SK-N-SH (cell line): Measurements from ENCODE around the gene ADAM33. TPM values are rescaled to one million over a fixed set of nuclear protein-coding genes. Genes with fewer than 3 reads are reported as not detected.

Source experiments
- CTCF ChIA-PET: fragments of 300-600, 350-600 bp; formaldehyde crosslinking; extraction: SDS; loops from one replicate; lab custom pipeline; 2021; lab: Yijun Ruan, JAX
- POLR2A ChIA-PET: fragments of 350-600 bp; sonication (Branson Sonifier 250); formaldehyde crosslinking; extraction: SDS; loops from one replicate; lab custom pipeline; 2020; ENCODE audit warnings: antibody characterized with exemption, inconsistent platforms; lab: Yijun Ruan, JAX
- DNase-seq: peaks from one replicate; pipeline ENCODE4 v3.0.0; 2012
- H2AFZ ChIP-seq: fragments of 200-600 bp; sonication (generic); 2 replicates; pipeline ENCODE4 v1.8.1; 2016; ENCODE audit warnings: antibody characterized with exemption, mild to moderate bottlenecking, low read depth
- H3F3A ChIP-seq: fragments of 200-600 bp; sonication (generic); replicated peaks from 2 replicates; pipeline ENCODE3; 2016; ENCODE audit warnings: antibody characterized with exemption, mild to moderate bottlenecking; ENCODE audit not compliant: insufficient read depth
- H3K27ac ChIP-seq, 2 experiments: fragments of 200-500 bp in 1 of 2; fragments of 200-600 bp in 1 of 2; sonication (Bioruptor generic) in 1 of 2; sonication (generic), shearing (Covaris generic) in 1 of 2; 2 replicates each; pipeline versions ENCODE4 v1.5.1 to v1.6.1; 2014 to 2016; ENCODE audit warnings: low read depth in 2 of 2, inconsistent platforms in 1 of 2, low read length in 1 of 2, mild to moderate bottlenecking in 1 of 2, mixed read lengths in 1 of 2
- H3K27me3 ChIP-seq: fragments of 200-600 bp; sonication (generic), shearing (Covaris generic); 2 replicates; pipeline ENCODE4 v1.6.1; 2016; ENCODE audit warnings: mixed run types; ENCODE audit not compliant: insufficient read depth
- H3K36me3 ChIP-seq, 2 experiments: fragments of 200-500 bp in 1 of 2; fragments of 200-600 bp in 1 of 2; sonication (Bioruptor generic) in 1 of 2; sonication (generic) in 1 of 2; replicated peaks in 1 of 2; 2 replicates each; pipeline versions ENCODE3 to v1.5.1; 2014 to 2016; ENCODE audit warnings: low read length in 1 of 2, mild to moderate bottlenecking in 1 of 2; ENCODE audit not compliant: insufficient read depth in 2 of 2, control insufficient read depth in 1 of 2
- H3K4me1 ChIP-seq, 2 experiments: fragments of 200-500 bp in 1 of 2; fragments of 200-600 bp in 1 of 2; sonication (Bioruptor generic) in 1 of 2; sonication (generic), shearing (Covaris generic) in 1 of 2; 2 replicates each; pipeline versions ENCODE4 v1.5.1 to v1.6.1; 2014 to 2016; ENCODE audit warnings: low read depth in 1 of 2, low read length in 1 of 2, mixed run types in 1 of 2; ENCODE audit not compliant: insufficient read depth in 2 of 2, control insufficient read depth in 1 of 2
- H3K4me2 ChIP-seq: fragments of 200-600 bp; sonication (generic), shearing (Covaris generic); 2 replicates; pipeline ENCODE4 v1.6.1; 2017; ENCODE audit warnings: mixed run types
- H3K4me3 ChIP-seq, 2 experiments: fragments of 200-500 bp in 1 of 2; fragments of 200-600 bp in 1 of 2; sonication (Bioruptor generic) in 1 of 2; sonication (generic), shearing (Covaris generic) in 1 of 2; 2 replicates each; pipeline versions ENCODE4 v1.5.1 to v1.8.1; 2014 to 2016; ENCODE audit warnings: low read depth in 2 of 2, inconsistent platforms in 1 of 2, low read length in 1 of 2, mild to moderate bottlenecking in 1 of 2, mixed read lengths in 1 of 2, moderate library complexity in 1 of 2
- H3K79me2 ChIP-seq: fragments of 200-600 bp; sonication (generic); 2 replicates; pipeline ENCODE4 v1.8.1; 2017; ENCODE audit warnings: mild to moderate bottlenecking; ENCODE audit not compliant: insufficient read depth
- H3K9ac ChIP-seq: fragments of 200-600 bp; sonication (generic); 2 replicates; pipeline ENCODE4 v1.6.1; 2017; ENCODE audit warnings: mixed run types
- H3K9me2 ChIP-seq: fragments of 200-600 bp; sonication (generic); 2 replicates; pipeline ENCODE4 v1.6.1; 2017; ENCODE audit warnings: mixed run types
- H3K9me3 ChIP-seq: fragments of 200-600 bp; sonication (generic); 2 replicates; pipeline ENCODE4 v1.6.1; 2017; ENCODE audit warnings: mixed run types, mild to moderate bottlenecking, moderate library complexity
- H4K20me1 ChIP-seq: fragments of 200-600 bp; sonication (generic); 2 replicates; pipeline ENCODE4 v1.6.1; 2017; ENCODE audit warnings: mild to moderate bottlenecking, mixed run types; ENCODE audit not compliant: insufficient read depth
- EZH2phosphoT487 ChIP-seq: fragments of 200-600 bp; sonication (generic); IDR thresholded peaks from 2 replicates; pipeline ENCODE4 v1.6.1; 2017; ENCODE audit warnings: low read depth, mixed run types, mild to moderate bottlenecking, antibody characterized with exemption, moderate library complexity, borderline replicate concordance
- FOSL2 ChIP-seq: IDR thresholded peaks from 2 replicates; pipeline ENCODE4 v1.4.0; 2012; ENCODE audit warnings: low read depth, mild to moderate bottlenecking, moderate library complexity, borderline replicate concordance
- FOXJ3 ChIP-seq: sonication (generic); formaldehyde crosslinking; IDR thresholded peaks from 2 replicates; pipeline ENCODE4 v1.5.1; 2020; ENCODE audit warnings: mild to moderate bottlenecking, missing genetic modification reagents
- FOXM1 ChIP-seq: IDR thresholded peaks from 2 replicates; pipeline ENCODE4 v1.4.0; 2012; ENCODE audit warnings: low read depth, mild to moderate bottlenecking
- GABPA ChIP-seq: IDR thresholded peaks from 2 replicates; pipeline ENCODE4 v1.4.0; 2012; ENCODE audit warnings: low read depth, mild to moderate bottlenecking
- GATA2 ChIP-seq: sonication (generic); formaldehyde crosslinking; IDR thresholded peaks from 2 replicates; pipeline ENCODE4 v1.5.0; 2020; ENCODE audit warnings: mild to moderate bottlenecking, missing genetic modification reagents
- JUND ChIP-seq: IDR thresholded peaks from 2 replicates; pipeline ENCODE4 v1.4.0; 2012
- MXI1 ChIP-seq: IDR thresholded peaks from 2 replicates; pipeline ENCODE4 v1.6.1; 2012; ENCODE audit warnings: mild to moderate bottlenecking, low read depth, low read length, improper control_type of control experiment
- NRF1 ChIP-seq: IDR thresholded peaks from 2 replicates; pipeline ENCODE4 v1.6.1; 2012; ENCODE audit warnings: low read depth, mild to moderate bottlenecking, low read length
- RCOR1 ChIP-seq: fragments of 150-350 bp; IDR thresholded peaks from 2 replicates; pipeline ENCODE4 v1.6.1; 2017; ENCODE audit warnings: antibody characterized with exemption, low read length
- RFX5 ChIP-seq: IDR thresholded peaks from 2 replicates; pipeline ENCODE4 v1.6.1; 2012; ENCODE audit warnings: mild to moderate bottlenecking, improper control_type of control experiment, low read length
- RXRA ChIP-seq: IDR thresholded peaks from 2 replicates; pipeline ENCODE4 v1.4.0; 2012; ENCODE audit warnings: low read depth, mild to moderate bottlenecking, borderline replicate concordance
- SIN3A ChIP-seq: IDR thresholded peaks from 2 replicates; pipeline ENCODE4 v1.6.1; 2012; ENCODE audit warnings: low read depth, mild to moderate bottlenecking, low read length, moderate library complexity, borderline replicate concordance
- SMC3 ChIP-seq: IDR thresholded peaks from 2 replicates; pipeline ENCODE4 v1.6.1; 2012; ENCODE audit warnings: low read depth, low read length, improper control_type of control experiment
- YY1 ChIP-seq: IDR thresholded peaks from 2 replicates; pipeline ENCODE4 v1.4.0; 2012; ENCODE audit warnings: low read depth, mild to moderate bottlenecking
- WGBS: methylation state at CpG from one replicate; pipeline ENCODE4 v1.1.6; 2017; ENCODE audit warnings: low lambda C conversion rate; 5-methylcytosine and 5-hydroxymethylcytosine counted together
- polyA plus RNA-seq, 3 experiments: library from polyadenylated mRNA; depleted of rRNA; stranded (reverse); fragments of >200 nt; gene quantifications; 2 replicates each; pipeline ENCODE4 v1.2.3, GENCODE V29; 2012
- TF ChIP-seq, protein P1 (sequence below): fragments of 200-600 bp; sonication (generic); IDR thresholded peaks from 2 replicates; pipeline ENCODE4 v1.6.1; 2017; ENCODE audit warnings: antibody characterized with exemption, mild to moderate bottlenecking, moderate library complexity
- TF ChIP-seq, protein P2 (sequence below): IDR thresholded peaks from 2 replicates; pipeline ENCODE4 v1.4.0; 2012; ENCODE audit warnings: low read depth
- TF ChIP-seq, protein P3 (sequence below): IDR thresholded peaks from 2 replicates; pipeline ENCODE4; 2012

Gene ADAM33
- polyA plus RNA-seq, 1 of the 3 experiments (the other 2 are of a cell fraction): 4.8 TPM

GRCh38 chr20:3698591-3699001 lies 16.8 kb upstream of the ADAM33 start:
- Histone ChIP-seq H3K27me3 (no peaks in the 10 kb centered on the region), H3K36me3 (no peaks in the 10 kb centered on the region), H3K9ac (no peak overlapping the region), H3K9me2 (no peaks in the 10 kb centered on the region), H2AFZ (no peak overlapping the region), H4K20me1 (no peaks in the 10 kb centered on the region), H3K4me1 (no peaks in the 10 kb centered on the region), H3K9me3 (no peaks in the 10 kb centered on the region), H3K4me3 (no peak overlapping the region), H3K4me2 (no peak overlapping the region), H3K79me2 (no peaks in the 10 kb centered on the region), H3K27ac (no peak overlapping the region), H3F3A (no peaks in the 10 kb centered on the region)
- no peak for DNase-seq
- POLR2A ChIA-PET: no interaction called here
- 85% methylated on average over 6 of the region's 6 CpGs for WGBS
- TF ChIP-seq SIN3A (no peak), RCOR1 (no peak), EZH2phosphoT487 (no peak)
- CTCF ChIA-PET: interaction anchor here (0.7 to 5.8 kb wide), 8 partner anchors 9 to 135 kb away, joined by 3 to 58 read pairs (median 3); no protein-coding TSS in a partner anchor

DNA sequence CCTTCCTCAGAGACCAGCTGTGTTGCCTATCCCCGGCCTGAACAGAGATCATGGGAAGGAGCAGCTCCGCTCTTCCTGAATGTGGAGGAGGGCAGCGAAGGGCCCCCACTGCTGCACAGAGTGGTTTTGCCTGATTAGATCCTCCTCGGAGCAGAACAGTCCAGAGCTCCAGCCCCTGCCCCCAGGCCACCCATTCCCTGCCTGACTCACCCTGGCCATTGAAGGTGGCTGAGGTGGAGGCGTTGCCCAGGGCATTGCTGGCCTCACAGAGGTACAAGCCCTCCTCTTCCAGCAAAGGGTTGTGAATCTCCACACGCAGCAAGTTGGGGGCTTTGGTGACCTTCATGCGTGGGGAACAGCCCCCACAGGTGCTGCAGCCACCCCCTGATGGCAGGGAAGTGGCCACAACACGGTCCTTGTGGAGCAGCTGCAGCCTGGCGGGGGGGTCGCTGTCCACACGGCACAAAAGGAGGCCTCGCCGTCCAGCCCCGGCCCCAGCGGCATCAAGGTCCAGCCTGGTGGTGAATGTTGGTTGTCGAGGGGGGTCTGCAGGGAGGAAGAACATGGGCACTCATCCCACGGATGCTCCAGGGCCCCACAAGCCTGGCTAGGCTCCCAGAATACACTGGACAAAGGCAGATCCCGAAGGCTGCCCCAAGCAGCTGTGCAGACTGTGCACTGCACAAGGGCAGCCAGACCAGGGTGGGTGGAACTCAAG lies 15.9 kb upstream of the ADAM33 start:
- POLR2A ChIA-PET: no interaction called here
- Histone ChIP-seq H3K27ac (no peak overlapping the region), H4K20me1 (no peaks in the 10 kb centered on the region), H3K9ac (no peak overlapping the region), H3K79me2 (no peaks in the 10 kb centered on the region), H3K4me2 (no peak overlapping the region), H2AFZ (no peak overlapping the region), H3K4me3 (no peak overlapping the region), H3K27me3 (no peaks in the 10 kb centered on the region)
- WGBS: 48% methylated on average over 8 of the region's 18 CpGs
- CTCF ChIA-PET: interaction anchor here (0.7 to 5.8 kb wide), 6 partner anchors 10 to 134 kb away, joined by 3 to 58 read pairs (median 6); no protein-coding TSS in a partner anchor
- no peak for DNase-seq
- TF ChIP-seq, protein P1, sequence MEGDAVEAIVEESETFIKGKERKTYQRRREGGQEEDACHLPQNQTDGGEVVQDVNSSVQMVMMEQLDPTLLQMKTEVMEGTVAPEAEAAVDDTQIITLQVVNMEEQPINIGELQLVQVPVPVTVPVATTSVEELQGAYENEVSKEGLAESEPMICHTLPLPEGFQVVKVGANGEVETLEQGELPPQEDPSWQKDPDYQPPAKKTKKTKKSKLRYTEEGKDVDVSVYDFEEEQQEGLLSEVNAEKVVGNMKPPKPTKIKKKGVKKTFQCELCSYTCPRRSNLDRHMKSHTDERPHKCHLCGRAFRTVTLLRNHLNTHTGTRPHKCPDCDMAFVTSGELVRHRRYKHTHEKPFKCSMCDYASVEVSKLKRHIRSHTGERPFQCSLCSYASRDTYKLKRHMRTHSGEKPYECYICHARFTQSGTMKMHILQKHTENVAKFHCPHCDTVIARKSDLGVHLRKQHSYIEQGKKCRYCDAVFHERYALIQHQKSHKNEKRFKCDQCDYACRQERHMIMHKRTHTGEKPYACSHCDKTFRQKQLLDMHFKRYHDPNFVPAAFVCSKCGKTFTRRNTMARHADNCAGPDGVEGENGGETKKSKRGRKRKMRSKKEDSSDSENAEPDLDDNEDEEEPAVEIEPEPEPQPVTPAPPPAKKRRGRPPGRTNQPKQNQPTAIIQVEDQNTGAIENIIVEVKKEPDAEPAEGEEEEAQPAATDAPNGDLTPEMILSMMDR: no peak
- TF ChIP-seq RCOR1 (no peak), FOXJ3 (CRISPR knock-in tag) (no peak), RFX5 (no peak), GABPA (no peak), MXI1 (no peak), RXRA (no peak), SMC3 (no peak), FOXM1 (no peak), JUND (no peak), GATA2 (no peak), SIN3A (no peak), YY1 (no peak), FOSL2 (no peak), NRF1 (no peak)
- TF ChIP-seq, protein P2, sequence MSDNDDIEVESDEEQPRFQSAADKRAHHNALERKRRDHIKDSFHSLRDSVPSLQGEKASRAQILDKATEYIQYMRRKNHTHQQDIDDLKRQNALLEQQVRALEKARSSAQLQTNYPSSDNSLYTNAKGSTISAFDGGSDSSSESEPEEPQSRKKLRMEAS: no peak
- TF ChIP-seq, protein P3, sequence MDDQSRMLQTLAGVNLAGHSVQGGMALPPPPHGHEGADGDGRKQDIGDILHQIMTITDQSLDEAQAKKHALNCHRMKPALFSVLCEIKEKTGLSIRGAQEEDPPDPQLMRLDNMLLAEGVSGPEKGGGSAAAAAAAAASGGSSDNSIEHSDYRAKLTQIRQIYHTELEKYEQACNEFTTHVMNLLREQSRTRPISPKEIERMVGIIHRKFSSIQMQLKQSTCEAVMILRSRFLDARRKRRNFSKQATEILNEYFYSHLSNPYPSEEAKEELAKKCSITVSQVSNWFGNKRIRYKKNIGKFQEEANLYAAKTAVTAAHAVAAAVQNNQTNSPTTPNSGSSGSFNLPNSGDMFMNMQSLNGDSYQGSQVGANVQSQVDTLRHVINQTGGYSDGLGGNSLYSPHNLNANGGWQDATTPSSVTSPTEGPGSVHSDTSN: no peak
- TF ChIP-seq, all 33 proteins: peak for 0
- Histone ChIP-seq H3K9me2 (no peaks in the 10 kb centered on the region), H3K9me3 (no peaks in the 10 kb centered on the region), H3K4me1 (no peaks in the 10 kb centered on the region), H3F3A (no peaks in the 10 kb centered on the region), H3K36me3 (no peaks in the 10 kb centered on the region)
